Right lobe of liver (tissue), 4 donors: ENCODE data around the gene KCNMA1.

Experiments
- POLR2A ChIP-seq: fragments of 450-650 bp; IDR thresholded peaks from one replicate; pipeline ENCODE4 v1.6.1; 2017; ENCODE audit warnings: antibody characterized with exemption, mild to moderate bottlenecking
- TF ChIP-seq, protein P1 (sequence below), 4 donors: fragments of 200-600 bp in 3 of 4; fragments of 450-650 bp in 1 of 4; IDR thresholded peaks; one replicate each; pipeline versions ENCODE4 v1.5.1 to v1.8.0; 2016 to 2022; ENCODE audit warnings: antibody characterized with exemption in 4 of 4, mild to moderate bottlenecking in 2 of 4
- donor health status: DM: no; HTN: no; CAD: no.
- donor health status: DM: no; HTN: no; CAD: no.
- donor health status: DM: no; HTN: yes; CAD: no.

DNA sequence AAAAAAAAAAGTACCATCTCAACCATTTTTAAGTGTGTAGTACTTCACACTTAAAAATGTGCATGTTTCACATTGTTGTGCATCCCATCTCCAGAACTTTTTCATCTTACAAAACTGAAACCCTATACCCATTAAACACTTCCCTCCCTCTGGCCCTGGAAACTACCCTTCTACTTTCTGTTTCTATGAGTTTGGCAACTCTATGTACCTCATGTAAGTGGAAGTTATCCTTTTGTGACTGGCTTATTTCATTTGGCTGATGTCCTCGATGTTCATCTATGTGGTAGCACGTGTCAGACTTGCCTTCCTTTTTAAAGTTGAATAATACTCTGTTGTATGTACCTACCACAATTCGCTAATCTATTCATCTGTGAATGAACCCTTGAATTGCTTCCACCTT is 12.2 kb downstream of the KCNMA1 start:
- TF ChIP-seq, protein P1, sequence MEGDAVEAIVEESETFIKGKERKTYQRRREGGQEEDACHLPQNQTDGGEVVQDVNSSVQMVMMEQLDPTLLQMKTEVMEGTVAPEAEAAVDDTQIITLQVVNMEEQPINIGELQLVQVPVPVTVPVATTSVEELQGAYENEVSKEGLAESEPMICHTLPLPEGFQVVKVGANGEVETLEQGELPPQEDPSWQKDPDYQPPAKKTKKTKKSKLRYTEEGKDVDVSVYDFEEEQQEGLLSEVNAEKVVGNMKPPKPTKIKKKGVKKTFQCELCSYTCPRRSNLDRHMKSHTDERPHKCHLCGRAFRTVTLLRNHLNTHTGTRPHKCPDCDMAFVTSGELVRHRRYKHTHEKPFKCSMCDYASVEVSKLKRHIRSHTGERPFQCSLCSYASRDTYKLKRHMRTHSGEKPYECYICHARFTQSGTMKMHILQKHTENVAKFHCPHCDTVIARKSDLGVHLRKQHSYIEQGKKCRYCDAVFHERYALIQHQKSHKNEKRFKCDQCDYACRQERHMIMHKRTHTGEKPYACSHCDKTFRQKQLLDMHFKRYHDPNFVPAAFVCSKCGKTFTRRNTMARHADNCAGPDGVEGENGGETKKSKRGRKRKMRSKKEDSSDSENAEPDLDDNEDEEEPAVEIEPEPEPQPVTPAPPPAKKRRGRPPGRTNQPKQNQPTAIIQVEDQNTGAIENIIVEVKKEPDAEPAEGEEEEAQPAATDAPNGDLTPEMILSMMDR (IDR thresholded peaks at IDR 0.05), result no peak
- TF ChIP-seq POLR2A, result no peak
